SJCRH30 (cell line): ENCODE measurements around the gene SLC15A4. TPM values are rescaled to one million over a fixed set of nuclear protein-coding genes. Genes with fewer than 3 reads are reported as not detected.

ENCODE experiments used
- DNase-seq, 2 experiments: peaks; one replicate each; pipeline ENCODE4 v3.0.0-alpha.2; 2015 to 2020
- H3K27ac ChIP-seq: fragments of 250-450 bp; sonication (Bioruptor Pico); 2 replicates; pipeline ENCODE4 v1.5.1; 2020; ENCODE audit warnings: mild to moderate bottlenecking, moderate library complexity
- H3K27me3 ChIP-seq: fragments of 250-450 bp; sonication (Bioruptor Pico); 2 replicates; pipeline ENCODE4 v1.5.1; 2020; ENCODE audit warnings: mild to moderate bottlenecking, moderate library complexity
- H3K36me3 ChIP-seq: fragments of 250-450 bp; sonication (Bioruptor Pico); 2 replicates; pipeline ENCODE4 v1.5.1; 2020; ENCODE audit warnings: mild to moderate bottlenecking, moderate library complexity
- H3K4me1 ChIP-seq: fragments of 250-450 bp; sonication (Bioruptor Pico); 2 replicates; pipeline ENCODE4 v1.5.1; 2020; ENCODE audit warnings: mild to moderate bottlenecking, moderate library complexity
- H3K4me3 ChIP-seq: fragments of 250-450 bp; sonication (Bioruptor Pico); 2 replicates; pipeline ENCODE4 v1.5.1; 2020; ENCODE audit warnings: mild to moderate bottlenecking, moderate library complexity
- H3K9me3 ChIP-seq: fragments of 250-450 bp; sonication (Bioruptor Pico); replicated peaks from 2 replicates; pipeline ENCODE4 v1.5.1; 2020; ENCODE audit warnings: mild to moderate bottlenecking, moderate library complexity
- total RNA-seq: library from RNA; depleted of rRNA; stranded (reverse); fragments of >200 nt; shearing (Covaris generic); gene quantifications from 2 replicates; pipeline ENCODE4 v1.2.3, GENCODE V29; 2014; rRNA removed

SLC15A4 gene
- total RNA-seq, 1 experiment from 2014 or later, result 20.6 TPM

DNA sequence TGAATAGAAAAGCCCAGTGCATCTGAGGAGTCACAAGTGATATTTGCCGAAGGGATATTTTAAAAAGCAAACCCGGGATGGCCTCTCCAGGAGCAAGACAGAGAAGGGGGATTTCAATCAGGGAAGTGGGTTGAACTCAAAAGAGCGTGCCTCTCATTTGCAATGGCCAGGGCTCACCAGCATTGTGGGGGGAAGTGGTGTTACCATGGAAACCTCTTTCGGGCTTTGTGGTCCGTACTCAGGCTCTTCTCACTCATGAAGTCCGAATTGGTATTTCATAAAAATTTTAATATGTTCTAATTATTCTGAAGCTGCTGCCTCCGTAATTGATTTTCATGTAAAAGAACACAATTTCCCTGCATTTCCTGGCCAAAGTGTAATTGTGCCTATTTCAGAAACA lies 79.8 kb downstream of the SLC15A4 start:
- Histone ChIP-seq H3K4me3 (no peak overlapping the region), H3K27ac (no peak overlapping the region), H3K4me1 (no peaks in the 10 kb centered on the region), H3K27me3 (peaks cover 8% of the 10 kb centered on the region; the same call in 1 of the 2 replicates), H3K36me3 (no peaks in the 10 kb centered on the region), H3K9me3 (no peaks in the 10 kb centered on the region)
- no peak for DNase-seq

Other genes starting within 250 kb of the SLC15A4 start
- gene GLT1D1, start 29.5 kb upstream of the SLC15A4 start, total RNA-seq, result 0.10 TPM in 1 of 2 replicates, not detected in the other